WTC11 (cell line): Measurements from ENCODE around the gene PRDM15. TPM values are rescaled to one million over a fixed set of nuclear protein-coding genes. Genes with fewer than 3 reads are reported as not detected.

Experiments
- ATAC-seq: fragments of 200-7000 bp; cut with Tn5 transposase; 2 replicates; pipeline ENCODE4 v1.10.0; 2021; ENCODE audit warnings: mild to moderate bottlenecking, moderate library complexity
- CTCF ChIA-PET: fragments of 300-600 bp; sonication (Branson Sonifier 250); formaldehyde crosslinking; loops from one replicate; lab custom pipeline; 2021; ENCODE audit warnings: antibody characterized with exemption; lab: Charles Lee
- POLR2A ChIA-PET: fragments of 350-600 bp; sonication (Branson Sonifier 250); formaldehyde crosslinking; loops from one replicate; lab custom pipeline; 2021; ENCODE audit warnings: antibody characterized with exemption; lab: Charles Lee
- DNase-seq: peaks from one replicate; pipeline ENCODE4 v3.0.0; 2021; ENCODE audit warnings: low spot score
- H3K27ac Mint-ChIP-seq: 2 replicates; pipeline ENCODE4 v1.8.0; 2021; ENCODE audit warnings: mixed read lengths
- H3K27me3 Mint-ChIP-seq: 2 replicates; pipeline ENCODE4 v1.8.0; 2021; ENCODE audit warnings: low read depth, mild to moderate bottlenecking, moderate library complexity, mixed read lengths
- H3K36me3 Mint-ChIP-seq: 2 replicates; pipeline ENCODE4 v1.8.0; 2021; ENCODE audit warnings: mixed read lengths
- H3K4me1 Mint-ChIP-seq: 2 replicates; pipeline ENCODE4 v1.8.0; 2022; ENCODE audit warnings: mixed read lengths
- H3K4me3 Mint-ChIP-seq: 2 replicates; pipeline ENCODE4 v1.8.0; 2021; ENCODE audit warnings: mild to moderate bottlenecking, moderate library complexity, mixed read lengths
- H3K9me3 Mint-ChIP-seq: 2 replicates; pipeline ENCODE4 v1.8.0; 2021; ENCODE audit warnings: mixed read lengths
- CREB1 ChIP-seq: sonication (generic); formaldehyde crosslinking; IDR thresholded peaks from 2 replicates; pipeline ENCODE4 v1.8.0; 2023; ENCODE audit warnings: mild to moderate bottlenecking, missing genetic modification reagents
- CREM ChIP-seq: sonication (generic); formaldehyde crosslinking; IDR thresholded peaks from 2 replicates; pipeline ENCODE4 v1.8.1; 2022; ENCODE audit warnings: mild to moderate bottlenecking, missing genetic modification reagents, moderate library complexity
- FOXJ3 ChIP-seq: sonication (generic); formaldehyde crosslinking; IDR thresholded peaks from 2 replicates; pipeline ENCODE4 v1.9.0; 2021; ENCODE audit warnings: missing genetic modification reagents, mild to moderate bottlenecking, borderline replicate concordance
- JUN ChIP-seq: sonication (generic); formaldehyde crosslinking; IDR thresholded peaks from 2 replicates; pipeline ENCODE4 v1.8.0; 2023; ENCODE audit warnings: mild to moderate bottlenecking, missing genetic modification reagents
- NR1H2 ChIP-seq: sonication (generic); formaldehyde crosslinking; IDR thresholded peaks from 2 replicates; pipeline ENCODE4 v1.9.0; 2021; ENCODE audit warnings: mild to moderate bottlenecking, moderate library complexity, missing genetic modification reagents
- PRRX2 ChIP-seq: fragments of 250-450 bp; sonication (Bioruptor Pico); IDR thresholded peaks from 2 replicates; pipeline ENCODE4 v1.8.0; 2021; ENCODE audit warnings: mild to moderate bottlenecking
- TEAD1 ChIP-seq: sonication (generic); formaldehyde crosslinking; IDR thresholded peaks from 2 replicates; pipeline ENCODE4 v1.8.0; 2022; ENCODE audit warnings: mild to moderate bottlenecking, missing genetic modification reagents
- TP53 ChIP-seq: sonication (generic); formaldehyde crosslinking; IDR thresholded peaks from 2 replicates; pipeline ENCODE4 v1.8.1; 2023; ENCODE audit warnings: mild to moderate bottlenecking, missing genetic modification reagents
- ZBTB21 ChIP-seq: sonication (generic); formaldehyde crosslinking; IDR thresholded peaks from 2 replicates; pipeline ENCODE4 v1.8.1; 2023; ENCODE audit warnings: mild to moderate bottlenecking, missing genetic modification reagents, borderline replicate concordance
- ZNF121 ChIP-seq: sonication (generic); formaldehyde crosslinking; IDR thresholded peaks from 2 replicates; pipeline ENCODE4 v1.8.0; 2023; ENCODE audit warnings: missing genetic modification reagents
- ZNF263 ChIP-seq: sonication (generic); formaldehyde crosslinking; IDR thresholded peaks from 2 replicates; pipeline ENCODE4 v1.8.1; 2022; ENCODE audit warnings: low read depth, mild to moderate bottlenecking, moderate library complexity, missing genetic modification reagents
- ZNF671 ChIP-seq: fragments of 250-450 bp; sonication (Bioruptor Pico); IDR thresholded peaks from 2 replicates; pipeline ENCODE4 v1.8.0; 2021; ENCODE audit warnings: mild to moderate bottlenecking
- total RNA-seq: library from RNA; stranded (reverse); gene quantifications from 3 replicates; pipeline ENCODE4 v1.2.3, GENCODE V29; 2021
- TF ChIP-seq, protein P1 (sequence below): sonication (generic); formaldehyde crosslinking; IDR thresholded peaks from 2 replicates; pipeline ENCODE4 v1.8.0; 2023; ENCODE audit warnings: missing genetic modification reagents
- TF ChIP-seq, protein P2 (sequence below): sonication (generic); formaldehyde crosslinking; IDR thresholded peaks from 2 replicates; pipeline ENCODE4 v1.8.1; 2022; ENCODE audit warnings: low read depth, missing genetic modification reagents, borderline replicate concordance
- TF ChIP-seq, protein P3 (sequence below): sonication (generic); formaldehyde crosslinking; IDR thresholded peaks from 2 replicates; pipeline ENCODE4 v1.8.1; 2022; ENCODE audit warnings: missing genetic modification reagents, borderline replicate concordance
- TF ChIP-seq, protein P4 (sequence below): sonication (generic); formaldehyde crosslinking; IDR thresholded peaks from 2 replicates; pipeline ENCODE4 v1.8.0; 2023; ENCODE audit warnings: mild to moderate bottlenecking, missing genetic modification reagents
- TF ChIP-seq, protein P5 (sequence below): sonication (generic); formaldehyde crosslinking; conservative IDR thresholded peaks from 2 replicates; pipeline ENCODE4 v1.8.1; 2023; ENCODE audit warnings: mild to moderate bottlenecking, low read depth, missing genetic modification reagents, moderate library complexity
- TF ChIP-seq, protein P6 (sequence below): fragments of 200-600 bp; IDR thresholded peaks from 2 replicates; pipeline ENCODE4 v1.8.0; 2022; ENCODE audit warnings: antibody characterized with exemption
- TF ChIP-seq, protein P7 (sequence below): fragments of 250-450 bp; sonication (Bioruptor Pico); IDR thresholded peaks from 2 replicates; pipeline ENCODE4 v1.9.0; 2021; ENCODE audit warnings: mild to moderate bottlenecking

Gene PRDM15
- total RNA-seq, 1 experiment from 2014 or later = 12.9 TPM

DNA sequence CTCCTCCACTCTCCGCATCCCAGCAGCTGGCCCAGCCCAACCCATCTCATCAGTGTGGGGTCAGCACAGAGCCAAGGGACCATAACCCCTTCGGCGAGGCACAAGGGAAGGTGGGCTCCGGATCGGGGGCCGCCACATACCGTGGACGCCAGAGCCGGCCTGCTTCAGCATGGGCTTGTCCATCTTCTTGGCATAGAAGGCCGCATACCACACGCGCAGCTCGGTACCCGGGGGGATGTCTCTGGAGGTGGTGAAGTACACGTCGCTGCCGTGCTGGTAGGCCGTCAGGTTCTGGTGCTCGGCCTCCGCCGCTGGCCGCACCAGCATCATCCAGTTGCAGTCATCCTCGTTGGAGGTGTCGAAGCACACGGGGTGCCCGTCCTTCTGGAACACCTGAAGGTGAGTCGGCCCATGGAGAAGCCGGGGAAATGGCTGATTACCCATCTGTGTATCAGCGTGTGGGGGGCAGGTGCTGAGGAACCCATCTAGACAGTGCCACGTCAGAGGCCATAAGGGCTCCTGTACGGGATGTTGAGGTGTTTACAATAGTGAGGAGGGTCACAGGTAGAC lies 24.6 kb downstream of the PRDM15 start:
- ChIA-PET CTCF (no interaction called here), POLR2A (no interaction called here)
- H3K4me3 Mint-ChIP-seq = no peak overlapping the region
- DNase-seq = no peak
- H3K27me3 Mint-ChIP-seq = no peaks in the 10 kb centered on the region
- ATAC-seq = no peak
- H3K36me3 Mint-ChIP-seq = peaks cover 22% of the 10 kb centered on the region
- no peak overlapping the region for H3K27ac Mint-ChIP-seq
- no peaks in the 10 kb centered on the region for H3K4me1 Mint-ChIP-seq
- H3K9me3 Mint-ChIP-seq = no peaks in the 10 kb centered on the region
- TF ChIP-seq, protein P1, sequence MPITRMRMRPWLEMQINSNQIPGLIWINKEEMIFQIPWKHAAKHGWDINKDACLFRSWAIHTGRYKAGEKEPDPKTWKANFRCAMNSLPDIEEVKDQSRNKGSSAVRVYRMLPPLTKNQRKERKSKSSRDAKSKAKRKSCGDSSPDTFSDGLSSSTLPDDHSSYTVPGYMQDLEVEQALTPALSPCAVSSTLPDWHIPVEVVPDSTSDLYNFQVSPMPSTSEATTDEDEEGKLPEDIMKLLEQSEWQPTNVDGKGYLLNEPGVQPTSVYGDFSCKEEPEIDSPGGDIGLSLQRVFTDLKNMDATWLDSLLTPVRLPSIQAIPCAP (CRISPR knock-in tag) = no peak
- TF ChIP-seq CREB1 (CRISPR knock-in tag) = no peak
- TF ChIP-seq, all 79 proteins: peak for 0

DNA sequence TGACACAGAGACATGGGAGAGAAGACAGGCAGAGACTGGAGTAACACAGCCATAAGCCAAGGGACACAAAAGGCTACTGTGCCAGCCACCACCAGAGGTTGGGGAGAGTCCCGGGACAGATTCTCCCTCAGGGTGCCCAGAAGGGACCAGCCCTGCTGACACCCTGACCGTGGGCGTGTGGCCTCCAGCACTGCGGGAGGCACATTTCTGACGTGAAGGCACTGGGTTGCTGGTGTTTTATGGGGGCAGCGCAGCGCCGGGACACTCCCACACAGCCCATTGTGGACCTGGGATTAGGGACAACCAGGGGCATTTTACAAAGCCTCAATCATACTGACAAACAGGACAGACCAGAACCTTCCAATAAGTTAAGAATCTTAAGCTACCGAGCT lies 26.2 kb downstream of the PRDM15 start:
- no peaks in the 10 kb centered on the region for H3K9me3 Mint-ChIP-seq
- TF ChIP-seq, protein P2, sequence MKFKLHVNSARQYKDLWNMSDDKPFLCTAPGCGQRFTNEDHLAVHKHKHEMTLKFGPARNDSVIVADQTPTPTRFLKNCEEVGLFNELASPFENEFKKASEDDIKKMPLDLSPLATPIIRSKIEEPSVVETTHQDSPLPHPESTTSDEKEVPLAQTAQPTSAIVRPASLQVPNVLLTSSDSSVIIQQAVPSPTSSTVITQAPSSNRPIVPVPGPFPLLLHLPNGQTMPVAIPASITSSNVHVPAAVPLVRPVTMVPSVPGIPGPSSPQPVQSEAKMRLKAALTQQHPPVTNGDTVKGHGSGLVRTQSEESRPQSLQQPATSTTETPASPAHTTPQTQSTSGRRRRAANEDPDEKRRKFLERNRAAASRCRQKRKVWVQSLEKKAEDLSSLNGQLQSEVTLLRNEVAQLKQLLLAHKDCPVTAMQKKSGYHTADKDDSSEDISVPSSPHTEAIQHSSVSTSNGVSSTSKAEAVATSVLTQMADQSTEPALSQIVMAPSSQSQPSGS = no peak
- TF ChIP-seq ZNF671 (CRISPR knock-in tag) = no peak
- TF ChIP-seq, protein P3, sequence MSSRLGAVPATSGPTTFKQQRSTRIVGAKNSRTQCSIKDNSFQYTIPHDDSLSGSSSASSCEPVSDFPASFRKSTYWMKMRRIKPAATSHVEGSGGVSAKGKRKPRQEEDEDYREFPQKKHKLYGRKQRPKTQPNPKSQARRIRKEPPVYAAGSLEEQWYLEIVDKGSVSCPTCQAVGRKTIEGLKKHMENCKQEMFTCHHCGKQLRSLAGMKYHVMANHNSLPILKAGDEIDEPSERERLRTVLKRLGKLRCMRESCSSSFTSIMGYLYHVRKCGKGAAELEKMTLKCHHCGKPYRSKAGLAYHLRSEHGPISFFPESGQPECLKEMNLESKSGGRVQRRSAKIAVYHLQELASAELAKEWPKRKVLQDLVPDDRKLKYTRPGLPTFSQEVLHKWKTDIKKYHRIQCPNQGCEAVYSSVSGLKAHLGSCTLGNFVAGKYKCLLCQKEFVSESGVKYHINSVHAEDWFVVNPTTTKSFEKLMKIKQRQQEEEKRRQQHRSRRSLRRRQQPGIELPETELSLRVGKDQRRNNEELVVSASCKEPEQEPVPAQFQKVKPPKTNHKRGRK (CRISPR knock-in tag) = no peak
- TF ChIP-seq PRRX2 (CRISPR knock-in tag) = no peak
- no peak for TF ChIP-seq ZBTB21
- no peak for TF ChIP-seq ZNF263 (CRISPR knock-in tag)
- no peak for TF ChIP-seq TP53
- no peak for TF ChIP-seq CREM
- TF ChIP-seq JUN (CRISPR knock-in tag) = no peak
- TF ChIP-seq, protein P4, sequence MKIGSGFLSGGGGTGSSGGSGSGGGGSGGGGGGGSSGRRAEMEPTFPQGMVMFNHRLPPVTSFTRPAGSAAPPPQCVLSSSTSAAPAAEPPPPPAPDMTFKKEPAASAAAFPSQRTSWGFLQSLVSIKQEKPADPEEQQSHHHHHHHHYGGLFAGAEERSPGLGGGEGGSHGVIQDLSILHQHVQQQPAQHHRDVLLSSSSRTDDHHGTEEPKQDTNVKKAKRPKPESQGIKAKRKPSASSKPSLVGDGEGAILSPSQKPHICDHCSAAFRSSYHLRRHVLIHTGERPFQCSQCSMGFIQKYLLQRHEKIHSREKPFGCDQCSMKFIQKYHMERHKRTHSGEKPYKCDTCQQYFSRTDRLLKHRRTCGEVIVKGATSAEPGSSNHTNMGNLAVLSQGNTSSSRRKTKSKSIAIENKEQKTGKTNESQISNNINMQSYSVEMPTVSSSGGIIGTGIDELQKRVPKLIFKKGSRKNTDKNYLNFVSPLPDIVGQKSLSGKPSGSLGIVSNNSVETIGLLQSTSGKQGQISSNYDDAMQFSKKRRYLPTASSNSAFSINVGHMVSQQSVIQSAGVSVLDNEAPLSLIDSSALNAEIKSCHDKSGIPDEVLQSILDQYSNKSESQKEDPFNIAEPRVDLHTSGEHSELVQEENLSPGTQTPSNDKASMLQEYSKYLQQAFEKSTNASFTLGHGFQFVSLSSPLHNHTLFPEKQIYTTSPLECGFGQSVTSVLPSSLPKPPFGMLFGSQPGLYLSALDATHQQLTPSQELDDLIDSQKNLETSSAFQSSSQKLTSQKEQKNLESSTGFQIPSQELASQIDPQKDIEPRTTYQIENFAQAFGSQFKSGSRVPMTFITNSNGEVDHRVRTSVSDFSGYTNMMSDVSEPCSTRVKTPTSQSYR = no peak
- TF ChIP-seq, protein P5, sequence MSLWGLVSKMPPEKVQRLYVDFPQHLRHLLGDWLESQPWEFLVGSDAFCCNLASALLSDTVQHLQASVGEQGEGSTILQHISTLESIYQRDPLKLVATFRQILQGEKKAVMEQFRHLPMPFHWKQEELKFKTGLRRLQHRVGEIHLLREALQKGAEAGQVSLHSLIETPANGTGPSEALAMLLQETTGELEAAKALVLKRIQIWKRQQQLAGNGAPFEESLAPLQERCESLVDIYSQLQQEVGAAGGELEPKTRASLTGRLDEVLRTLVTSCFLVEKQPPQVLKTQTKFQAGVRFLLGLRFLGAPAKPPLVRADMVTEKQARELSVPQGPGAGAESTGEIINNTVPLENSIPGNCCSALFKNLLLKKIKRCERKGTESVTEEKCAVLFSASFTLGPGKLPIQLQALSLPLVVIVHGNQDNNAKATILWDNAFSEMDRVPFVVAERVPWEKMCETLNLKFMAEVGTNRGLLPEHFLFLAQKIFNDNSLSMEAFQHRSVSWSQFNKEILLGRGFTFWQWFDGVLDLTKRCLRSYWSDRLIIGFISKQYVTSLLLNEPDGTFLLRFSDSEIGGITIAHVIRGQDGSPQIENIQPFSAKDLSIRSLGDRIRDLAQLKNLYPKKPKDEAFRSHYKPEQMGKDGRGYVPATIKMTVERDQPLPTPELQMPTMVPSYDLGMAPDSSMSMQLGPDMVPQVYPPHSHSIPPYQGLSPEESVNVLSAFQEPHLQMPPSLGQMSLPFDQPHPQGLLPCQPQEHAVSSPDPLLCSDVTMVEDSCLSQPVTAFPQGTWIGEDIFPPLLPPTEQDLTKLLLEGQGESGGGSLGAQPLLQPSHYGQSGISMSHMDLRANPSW (CRISPR knock-in tag) = no peak
- TF ChIP-seq, protein P6, sequence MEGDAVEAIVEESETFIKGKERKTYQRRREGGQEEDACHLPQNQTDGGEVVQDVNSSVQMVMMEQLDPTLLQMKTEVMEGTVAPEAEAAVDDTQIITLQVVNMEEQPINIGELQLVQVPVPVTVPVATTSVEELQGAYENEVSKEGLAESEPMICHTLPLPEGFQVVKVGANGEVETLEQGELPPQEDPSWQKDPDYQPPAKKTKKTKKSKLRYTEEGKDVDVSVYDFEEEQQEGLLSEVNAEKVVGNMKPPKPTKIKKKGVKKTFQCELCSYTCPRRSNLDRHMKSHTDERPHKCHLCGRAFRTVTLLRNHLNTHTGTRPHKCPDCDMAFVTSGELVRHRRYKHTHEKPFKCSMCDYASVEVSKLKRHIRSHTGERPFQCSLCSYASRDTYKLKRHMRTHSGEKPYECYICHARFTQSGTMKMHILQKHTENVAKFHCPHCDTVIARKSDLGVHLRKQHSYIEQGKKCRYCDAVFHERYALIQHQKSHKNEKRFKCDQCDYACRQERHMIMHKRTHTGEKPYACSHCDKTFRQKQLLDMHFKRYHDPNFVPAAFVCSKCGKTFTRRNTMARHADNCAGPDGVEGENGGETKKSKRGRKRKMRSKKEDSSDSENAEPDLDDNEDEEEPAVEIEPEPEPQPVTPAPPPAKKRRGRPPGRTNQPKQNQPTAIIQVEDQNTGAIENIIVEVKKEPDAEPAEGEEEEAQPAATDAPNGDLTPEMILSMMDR = no peak
- TF ChIP-seq, protein P7, sequence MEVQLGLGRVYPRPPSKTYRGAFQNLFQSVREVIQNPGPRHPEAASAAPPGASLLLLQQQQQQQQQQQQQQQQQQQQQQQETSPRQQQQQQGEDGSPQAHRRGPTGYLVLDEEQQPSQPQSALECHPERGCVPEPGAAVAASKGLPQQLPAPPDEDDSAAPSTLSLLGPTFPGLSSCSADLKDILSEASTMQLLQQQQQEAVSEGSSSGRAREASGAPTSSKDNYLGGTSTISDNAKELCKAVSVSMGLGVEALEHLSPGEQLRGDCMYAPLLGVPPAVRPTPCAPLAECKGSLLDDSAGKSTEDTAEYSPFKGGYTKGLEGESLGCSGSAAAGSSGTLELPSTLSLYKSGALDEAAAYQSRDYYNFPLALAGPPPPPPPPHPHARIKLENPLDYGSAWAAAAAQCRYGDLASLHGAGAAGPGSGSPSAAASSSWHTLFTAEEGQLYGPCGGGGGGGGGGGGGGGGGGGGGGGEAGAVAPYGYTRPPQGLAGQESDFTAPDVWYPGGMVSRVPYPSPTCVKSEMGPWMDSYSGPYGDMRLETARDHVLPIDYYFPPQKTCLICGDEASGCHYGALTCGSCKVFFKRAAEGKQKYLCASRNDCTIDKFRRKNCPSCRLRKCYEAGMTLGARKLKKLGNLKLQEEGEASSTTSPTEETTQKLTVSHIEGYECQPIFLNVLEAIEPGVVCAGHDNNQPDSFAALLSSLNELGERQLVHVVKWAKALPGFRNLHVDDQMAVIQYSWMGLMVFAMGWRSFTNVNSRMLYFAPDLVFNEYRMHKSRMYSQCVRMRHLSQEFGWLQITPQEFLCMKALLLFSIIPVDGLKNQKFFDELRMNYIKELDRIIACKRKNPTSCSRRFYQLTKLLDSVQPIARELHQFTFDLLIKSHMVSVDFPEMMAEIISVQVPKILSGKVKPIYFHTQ (CRISPR knock-in tag) = no peak
- TF ChIP-seq TEAD1 (CRISPR knock-in tag) = no peak
- TF ChIP-seq ZNF121 (CRISPR knock-in tag) = no peak
- TF ChIP-seq NR1H2 (CRISPR knock-in tag) = no peak
- TF ChIP-seq FOXJ3 (CRISPR knock-in tag) = no peak
- DNase-seq (no peak), ATAC-seq (no peak)
- H3K4me3 Mint-ChIP-seq = no peak overlapping the region
- peaks cover 22% of the 10 kb centered on the region for H3K36me3 Mint-ChIP-seq
- no peak overlapping the region for H3K27ac Mint-ChIP-seq
- ChIA-PET CTCF (interaction anchor here (2.3 kb wide), 1 partner anchor 36 kb away, joined by 8 read pairs; no protein-coding TSS in a partner anchor), POLR2A (no interaction called here)
- H3K27me3 Mint-ChIP-seq = no peaks in the 10 kb centered on the region
- H3K4me1 Mint-ChIP-seq = no peaks in the 10 kb centered on the region
